NCI-H748 (cell line): ENCODE results near the gene SMARCB1.

Source experiments
- DNase-seq: peaks from one replicate; lab custom pipeline; 2025; ENCODE audit not compliant: unreplicated experiment; lab: John Stamatoyannopoulos, UW

The SMARCB1 gene

GRCh38 chr22:23829845-23830372 is 43.1 kb downstream of the SMARCB1 start:
- no peak for DNase-seq

DNA sequence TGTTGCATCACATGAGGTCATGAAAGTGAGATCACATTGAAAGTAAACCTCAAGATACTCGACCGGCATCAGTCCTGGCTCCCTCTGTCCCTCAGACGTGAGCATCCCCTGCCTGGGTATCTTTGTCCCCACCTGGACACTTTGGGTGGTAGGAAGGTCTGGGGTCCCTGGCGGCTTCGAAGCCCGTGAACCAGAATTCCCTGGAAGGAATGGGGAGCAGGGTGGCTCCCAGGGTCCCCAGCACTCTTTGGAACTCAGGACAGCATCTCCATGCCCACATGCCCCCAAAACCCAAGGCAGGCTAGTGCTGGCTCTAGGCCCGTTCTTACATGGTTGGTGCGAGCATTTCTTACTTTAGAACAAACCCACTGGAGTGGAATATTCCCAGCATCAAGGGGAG is 44.5 kb downstream of the SMARCB1 start:
- DNase-seq = no peak

- no peak for DNase-seq
Measured at GRCh38 chr22:23831781-23832180, 45.0 kb downstream of the SMARCB1 start.

- DNase-seq = no peak
Measured at GRCh38 chr22:23832226-23833016, 45.7 kb downstream of the SMARCB1 start.

- DNase-seq = no peak
Measured at GRCh38 chr22:23833017-23833751, 46.4 kb downstream of the SMARCB1 start.

DNA sequence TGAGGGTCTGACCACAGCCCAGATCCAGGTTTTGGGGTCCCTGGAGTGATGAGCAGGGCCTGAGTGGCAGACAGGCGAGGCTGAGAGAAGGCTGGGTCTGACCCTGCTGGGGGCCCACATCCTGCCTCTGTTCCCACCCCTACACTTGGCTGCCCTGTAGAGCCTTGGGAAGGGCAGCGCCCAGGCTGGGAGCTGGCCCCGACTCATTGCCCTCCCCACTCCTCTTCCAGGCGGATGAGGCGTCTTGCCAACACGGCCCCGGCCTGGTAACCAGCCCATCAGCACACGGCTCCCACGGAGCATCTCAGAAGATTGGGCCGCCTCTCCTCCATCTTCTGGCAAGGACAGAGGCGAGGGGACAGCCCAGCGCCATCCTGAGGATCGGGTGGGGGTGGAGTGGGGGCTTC is 47.1 kb downstream of the SMARCB1 start:
- no peak for DNase-seq

DNA sequence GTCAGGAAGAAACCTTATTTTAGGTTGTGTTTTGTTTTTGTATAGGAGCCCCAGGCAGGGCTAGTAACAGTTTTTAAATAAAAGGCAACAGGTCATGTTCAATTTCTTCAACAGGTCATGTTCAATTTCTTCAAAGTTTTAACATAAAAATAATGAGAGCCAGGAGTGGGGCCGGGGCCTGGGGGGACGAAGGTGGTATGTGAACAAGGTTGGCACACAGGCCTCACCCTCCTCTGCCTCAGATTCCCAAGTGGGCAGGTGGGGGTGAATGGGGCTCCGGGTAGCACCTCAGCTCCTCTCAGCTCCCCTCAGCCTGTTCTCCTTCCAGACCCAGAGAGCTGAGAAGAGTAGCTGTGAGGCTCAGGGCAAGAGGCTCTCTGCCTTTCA is 47.6 kb downstream of the SMARCB1 start:
- no peak for DNase-seq

GRCh38 chr22:23834793-23835483 is 48.2 kb downstream of the SMARCB1 start:
- no peak for DNase-seq

- no peak for DNase-seq
Measured at GRCh38 chr22:23835484-23836144, 48.8 kb downstream of the SMARCB1 start.

DNA sequence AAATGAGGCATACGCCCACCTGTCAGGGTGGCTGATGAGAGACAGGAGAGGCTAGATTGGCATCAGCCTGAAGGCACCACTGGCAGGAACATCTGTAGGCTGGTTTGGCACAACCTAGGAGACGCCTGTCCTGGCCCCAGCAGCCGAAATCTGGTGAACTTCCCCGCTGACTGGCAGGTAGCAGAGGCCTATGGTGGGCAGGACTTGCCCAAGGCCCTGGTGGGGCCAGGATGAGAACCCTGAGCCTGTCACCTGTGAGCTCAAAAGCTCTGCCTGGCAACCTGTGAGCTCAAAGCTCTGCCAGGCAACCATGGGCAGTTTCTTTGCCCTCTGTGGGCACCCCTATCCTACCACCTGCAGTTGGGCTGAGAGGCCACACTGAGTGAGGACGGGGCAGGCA is 49.5 kb downstream of the SMARCB1 start:
- DNase-seq = no peak

GRCh38 chr22:23836692-23837495 is 50.1 kb downstream of the SMARCB1 start:
- DNase-seq = no peak

DNA sequence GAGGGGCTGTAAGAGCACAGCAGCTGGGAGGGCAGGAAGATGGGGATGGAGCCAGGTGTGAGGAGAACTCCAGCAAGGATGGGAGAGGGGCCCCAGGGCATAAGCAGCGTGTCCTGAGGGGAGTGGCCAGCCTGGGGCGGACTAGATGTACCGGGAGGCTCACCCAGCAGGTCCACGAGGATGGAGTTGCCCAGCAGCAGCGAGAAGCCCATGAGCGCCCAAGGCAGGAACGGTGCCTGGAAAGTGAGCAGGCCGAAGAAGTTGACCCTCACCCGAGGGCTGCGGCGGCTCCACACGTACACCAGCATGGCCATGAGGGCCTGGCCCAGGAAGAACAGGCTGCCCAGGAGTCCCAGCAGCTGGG is 50.7 kb downstream of the SMARCB1 start:
- DNase-seq = peak; percentile 18

- peak; percentile 29 for DNase-seq
Measured at GRCh38 chr22:23837911-23838680, 51.3 kb downstream of the SMARCB1 start.

DNA sequence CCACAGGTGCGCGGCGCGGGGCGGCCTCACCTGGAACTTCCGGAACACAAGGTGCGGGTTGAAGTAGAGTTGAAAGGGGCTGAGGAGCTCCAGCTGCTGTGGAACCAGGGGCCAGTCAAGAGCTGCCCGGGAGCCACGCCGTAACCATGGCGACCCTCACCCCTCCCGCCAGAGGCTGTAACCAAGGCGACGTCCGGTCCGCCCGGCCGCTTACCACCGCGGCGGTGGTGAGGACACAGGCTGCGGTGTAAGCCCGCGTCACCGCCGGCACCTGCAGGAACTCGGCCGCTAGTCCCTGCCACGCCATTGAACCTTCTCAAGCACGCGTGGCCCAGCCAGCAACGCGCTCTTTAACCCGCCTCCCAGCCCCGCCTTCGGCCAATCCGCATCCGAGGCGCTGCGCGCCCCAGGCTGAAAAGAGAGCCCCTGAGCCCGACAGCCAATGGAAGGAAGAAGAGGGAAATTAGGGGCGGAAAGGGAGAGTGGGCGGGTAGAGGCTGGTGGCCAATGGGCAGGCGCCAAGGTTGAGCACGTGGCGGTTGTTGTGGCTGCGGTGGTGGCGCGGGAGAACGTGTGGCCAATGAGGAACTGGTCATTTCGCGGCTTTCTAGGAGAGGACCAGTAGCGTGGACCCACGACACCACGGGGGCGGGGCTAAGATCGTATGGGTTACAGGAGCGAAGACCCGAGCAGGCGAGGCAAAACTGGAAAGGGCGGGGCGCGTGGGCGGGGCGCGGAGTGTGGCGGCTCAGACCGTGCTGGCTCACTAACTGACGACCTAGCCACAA is 52.1 kb downstream of the SMARCB1 start, which contains the start of gene DERL3:
DERL3 (minus strand) TSS at position 326 of the 788 bp plus-strand sequence; CDS start at position 307, 19 bp downstream.
- peak; percentile 98 for DNase-seq

DNA sequence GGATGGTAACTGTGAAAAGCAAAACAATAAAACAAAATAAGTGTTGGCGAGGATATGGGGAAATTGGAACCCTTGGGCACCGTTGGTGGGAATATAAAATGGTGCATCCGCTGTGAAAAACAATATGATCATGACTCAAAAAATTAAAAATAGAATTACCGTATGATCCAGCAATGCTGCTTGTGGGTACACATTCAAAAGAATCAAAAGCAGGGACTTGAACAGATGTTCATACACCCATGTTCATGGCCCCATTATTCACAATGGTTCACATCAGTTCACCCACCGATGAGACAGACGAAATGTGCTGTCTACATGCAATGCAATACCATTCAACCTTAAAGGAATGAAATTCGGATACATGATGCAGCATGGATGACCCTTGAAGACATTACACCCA is 53.3 kb downstream of the SMARCB1 start:
- DNase-seq = no peak

DNA sequence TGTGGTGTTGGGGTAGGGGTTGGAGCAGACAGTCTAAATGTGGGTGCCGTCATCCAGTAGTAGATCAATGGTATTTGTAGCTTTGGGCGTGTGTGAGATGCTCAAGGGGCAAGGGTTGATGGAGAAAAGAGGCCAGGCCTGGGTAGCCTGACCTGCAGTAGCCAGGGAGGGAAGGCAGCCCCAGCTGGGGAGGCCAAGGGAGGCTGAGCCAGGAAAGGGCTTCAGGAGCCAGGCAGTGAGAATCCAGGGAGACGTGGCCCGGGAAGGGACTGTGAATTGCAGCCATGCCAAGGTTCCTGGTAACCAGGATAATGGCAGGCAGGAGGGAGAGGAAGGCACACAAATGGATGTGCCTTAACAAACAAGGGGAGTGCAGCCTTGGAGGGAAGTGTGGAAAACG is 54.5 kb downstream of the SMARCB1 start:
- DNase-seq = no peak

DNA sequence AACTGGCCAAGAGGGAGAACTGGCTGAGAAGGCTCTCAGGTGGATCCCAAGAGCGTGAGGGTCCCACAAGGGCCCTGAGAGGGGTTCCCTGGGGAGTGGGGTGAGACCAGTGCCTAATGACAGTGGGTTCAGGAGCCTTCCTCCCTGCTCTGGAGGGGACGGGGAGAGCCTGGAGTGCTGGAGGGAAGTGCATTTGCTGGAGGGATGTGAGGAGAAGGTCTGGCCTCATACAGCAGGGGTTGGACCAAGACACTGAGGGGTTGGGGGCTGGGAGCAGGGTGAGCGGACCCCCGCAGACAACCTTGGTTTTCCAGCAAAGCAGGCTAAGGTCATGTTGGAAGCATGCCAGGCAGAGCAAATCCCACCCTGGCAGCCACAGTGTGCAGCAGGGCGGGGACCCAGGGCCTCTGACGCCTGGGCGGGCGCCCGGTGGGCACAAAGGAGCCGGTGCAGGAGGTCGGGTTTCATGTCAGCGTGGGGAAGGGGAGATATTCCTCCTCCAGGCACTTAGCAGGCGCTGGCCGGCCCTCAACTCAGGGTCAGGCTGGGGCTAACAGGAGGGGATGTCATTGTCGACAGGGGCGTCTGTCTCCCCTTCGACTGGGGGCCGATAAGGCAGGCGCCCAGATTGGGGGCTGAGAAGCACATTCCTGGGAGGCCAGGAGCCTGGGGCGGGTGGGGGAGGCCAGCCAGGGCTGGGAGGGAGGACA is 55.1 kb downstream of the SMARCB1 start:
- DNase-seq = no peak

- no peak for DNase-seq
Measured at GRCh38 chr22:23842599-23842998, 55.8 kb downstream of the SMARCB1 start.
